Activated T-cell treated with anti-CD3 and anti-CD28 coated beads, Interleukin-2, amount 50 U/mL, for 24 hours (primary cell): ENCODE data around the gene RTL9.

ENCODE experiments used
- DNase-seq: peaks from one replicate; pipeline ENCODE4 v3.0.0-alpha.2; 2020
- H3K27ac Mint-ChIP-seq: 2 replicates; pipeline ENCODE4 v1.8.0; 2020; ENCODE audit warnings: mild to moderate bottlenecking, mixed read lengths
- H3K27me3 Mint-ChIP-seq: 2 replicates; pipeline ENCODE4 v1.8.0; 2020; ENCODE audit warnings: mixed read lengths
- H3K36me3 Mint-ChIP-seq: 2 replicates; pipeline ENCODE4 v1.8.0; 2020; ENCODE audit warnings: low read depth, mixed read lengths
- H3K4me1 Mint-ChIP-seq: 2 replicates; pipeline ENCODE4 v1.8.0; 2020; ENCODE audit warnings: low read depth, mixed read lengths
- H3K4me3 Mint-ChIP-seq: 2 replicates; pipeline ENCODE4 v1.8.0; 2020; ENCODE audit warnings: mild to moderate bottlenecking, moderate library complexity, mixed read lengths
- H3K9me3 Mint-ChIP-seq: 2 replicates; pipeline ENCODE4 v1.8.0; 2020; ENCODE audit warnings: mixed read lengths

The RTL9 gene

DNA sequence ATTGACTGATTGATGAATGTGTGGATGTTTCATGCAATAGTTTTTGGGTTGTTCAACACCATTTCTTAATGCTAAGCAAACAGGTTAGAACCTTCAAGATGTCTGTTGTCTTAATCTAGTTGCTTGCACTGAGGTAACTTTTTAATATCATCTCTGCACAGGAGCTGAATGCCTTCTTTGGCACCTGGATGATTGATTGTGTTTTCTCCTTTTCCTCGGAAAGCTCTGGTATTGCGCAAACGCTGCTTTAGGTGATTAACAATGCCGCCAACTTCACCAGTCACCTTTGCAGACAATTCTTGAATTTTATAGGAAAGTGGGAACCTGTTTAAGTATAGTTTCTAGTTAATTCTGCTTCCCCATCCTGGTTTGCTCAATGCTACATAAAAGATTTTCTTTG is 48.2 kb downstream of the RTL9 start:
- no peak for DNase-seq
- no peak overlapping the region for H3K4me3 Mint-ChIP-seq
- H3K27me3 Mint-ChIP-seq = peaks cover 42% of the 10 kb centered on the region

GRCh38 chrX:110407910-110408545 is 49.4 kb downstream of the RTL9 start:
- peak; percentile 36 for DNase-seq
- Mint-ChIP-seq H3K9me3 (no peaks in the 10 kb centered on the region), H3K27ac (no peak overlapping the region), H3K4me3 (no peak overlapping the region), H3K27me3 (peaks cover 52% of the 10 kb centered on the region), H3K36me3 (no peaks in the 10 kb centered on the region), H3K4me1 (peaks cover 6% of the 10 kb centered on the region)

More for the DNA sequence above, 48.2 kb downstream of the RTL9 start:
- Mint-ChIP-seq H3K9me3 (no peaks in the 10 kb centered on the region), H3K36me3 (no peaks in the 10 kb centered on the region), H3K27ac (no peak overlapping the region), H3K4me1 (peaks cover 5% of the 10 kb centered on the region)
